Small intestine (tissue), 7 donors: Measurements from ENCODE around the gene ZC3H7A. TPM values are rescaled to one million over a fixed set of nuclear protein-coding genes. Genes with fewer than 3 reads are reported as not detected.

Source experiments
- DNase-seq, 2 donors: peaks; one replicate each; pipeline versions ENCODE4 v3.0.0 to v3.0.0-alpha.2; 2013
- FAIRE-seq: peaks from 2 replicates; lab custom pipeline; 2012; peaks lifted over from hg19 to GRCh38; lab: Jason Lieb, UNC
- H3K27ac ChIP-seq, 3 donors: one replicate each; pipeline ENCODE4 v1.5.1; 2013; ENCODE audit warnings: low read length in 2 of 3, mild to moderate bottlenecking in 2 of 3, control low read depth in 1 of 3, inconsistent platforms in 1 of 3, low read depth in 1 of 3, moderate library complexity in 1 of 3
- H3K27me3 ChIP-seq, 3 donors: one replicate each; pipeline ENCODE4 v1.6.1; 2013; ENCODE audit warnings: low read length in 3 of 3, inconsistent platforms in 1 of 3; ENCODE audit not compliant: control insufficient read depth in 3 of 3, insufficient read depth in 3 of 3
- H3K36me3 ChIP-seq, 3 donors: one replicate each; pipeline ENCODE4 v1.6.1; 2013; ENCODE audit warnings: low read length in 3 of 3, inconsistent platforms in 1 of 3, low read depth in 1 of 3, mild to moderate bottlenecking in 1 of 3, moderate library complexity in 1 of 3; ENCODE audit not compliant: control insufficient read depth in 3 of 3, insufficient read depth in 2 of 3
- H3K4me1 ChIP-seq, 3 donors: one replicate each; pipeline ENCODE4 v1.6.1; 2013; ENCODE audit warnings: low read length in 2 of 3, inconsistent platforms in 1 of 3, low read depth in 1 of 3, mild to moderate bottlenecking in 1 of 3, moderate library complexity in 1 of 3; ENCODE audit not compliant: control insufficient read depth in 3 of 3, insufficient read depth in 2 of 3
- H3K4me3 ChIP-seq, 3 donors: one replicate each; pipeline ENCODE4 v1.5.1; 2013; ENCODE audit warnings: low read length in 3 of 3, control low read depth in 1 of 3, inconsistent platforms in 1 of 3, low read depth in 1 of 3, mild to moderate bottlenecking in 1 of 3, moderate library complexity in 1 of 3
- H3K9me3 ChIP-seq, 2 donors: one replicate each; pipeline ENCODE4 v1.6.1; 2013; ENCODE audit warnings: low read depth in 1 of 2, low read length in 1 of 2; ENCODE audit not compliant: control insufficient read depth in 2 of 2, insufficient read depth in 1 of 2
- WGBS, 3 donors: extraction: QIAGEN DNeasy Blood & Tissue Kit; methylation state at CpG; one replicate each; pipeline ENCODE4 v1.1.7; 2013; 5-methylcytosine and 5-hydroxymethylcytosine counted together
- polyA plus RNA-seq, 4 donors: library from polyadenylated mRNA; stranded (reverse) in 3 of 4; unstranded in 1 of 4; fragments of 200-250 nt in 3 of 4; fragments of 120-200 nt in 1 of 4; gene quantifications; one replicate each; pipeline versions ENCODE4 v1.2.1 to v1.2.3, GENCODE V29; 2013
- donor health status: healthy with polysubstance abuse.
- donor health status: control.
- donor health status: control.
- donor health status: Bipolar disorder and iron deficiency.
- donor health status: healthy.

ZC3H7A gene
- polyA plus RNA-seq, 4 donors, result 21.2 to 51.7 (median 36.9) TPM

GRCh38 chr16:11712122-11712521 lies 84.9 kb downstream of the ZC3H7A start:
- DNase-seq, result no peak
- Histone ChIP-seq H3K4me3 (no peak overlapping the region), H3K9me3 (no peaks in the 10 kb centered on the region), H3K36me3 (peaks cover 4 to 38% (median 6%) of the 10 kb centered on the region in 3 donors), H3K27me3 (no peaks in the 10 kb centered on the region), H3K4me1 (peaks cover 0 to 8% (median 0%) of the 10 kb centered on the region in 3 donors), H3K27ac (no peak overlapping the region)
- WGBS, 3 donors, result 89 to 96% (median 95%) methylated on average over 3 of the region's 3 CpGs
- FAIRE-seq, result no peak

- FAIRE-seq, result no peak
- peaks cover 0 to 8% (median 0%) of the 10 kb centered on the region in 3 donors for H3K4me1 ChIP-seq
These were observed 85.4 kb downstream of the ZC3H7A start for GRCh38 chr16:11711662-11712061.

GRCh38 chr16:11708421-11708820 lies 88.6 kb downstream of the ZC3H7A start:
- Histone ChIP-seq H3K9me3 (no peaks in the 10 kb centered on the region), H3K4me1 (no peaks in the 10 kb centered on the region)
- FAIRE-seq, result no peak

More at GRCh38 chr16:11711662-11712061, 85.4 kb downstream of the ZC3H7A start:
- Histone ChIP-seq H3K36me3 (peaks cover 4 to 38% (median 6%) of the 10 kb centered on the region in 3 donors), H3K4me3 (no peak overlapping the region), H3K27me3 (no peaks in the 10 kb centered on the region), H3K9me3 (no peaks in the 10 kb centered on the region), H3K27ac (no peak overlapping the region)
- no peak for DNase-seq
- WGBS, 3 donors, result 72 to 86% (median 76%) methylated on average over 4 of the region's 4 CpGs

GRCh38 chr16:11707679-11708197 lies 89.3 kb downstream of the ZC3H7A start:
- Histone ChIP-seq H3K4me3 (no peak overlapping the region), H3K4me1 (no peaks in the 10 kb centered on the region), H3K36me3 (peaks cover 5 to 37% (median 7%) of the 10 kb centered on the region in 3 donors), H3K27me3 (no peaks in the 10 kb centered on the region), H3K9me3 (no peaks in the 10 kb centered on the region), H3K27ac (no peak overlapping the region)
- WGBS, 3 donors, result 94 to 97% (median 96%) methylated on average over 4 of the region's 4 CpGs
- FAIRE-seq, result no peak
- DNase-seq, result no peak

More at GRCh38 chr16:11708421-11708820, 88.6 kb downstream of the ZC3H7A start:
- Histone ChIP-seq H3K36me3 (peaks cover 4 to 36% (median 7%) of the 10 kb centered on the region in 3 donors), H3K27me3 (no peaks in the 10 kb centered on the region), H3K27ac (no peak overlapping the region), H3K4me3 (no peak overlapping the region)
- DNase-seq, result no peak
- 90 to 97% (median 97%) methylated on average over 1 of the region's 1 CpG for WGBS, 3 donors

- Histone ChIP-seq H3K9me3 (no peaks in the 10 kb centered on the region), H3K4me1 (no peaks in the 10 kb centered on the region), H3K27me3 (no peaks in the 10 kb centered on the region), H3K4me3 (no peak overlapping the region), H3K27ac (no peak overlapping the region), H3K36me3 (peaks cover 5 to 34% (median 7%) of the 10 kb centered on the region in 3 donors)
- WGBS, 3 donors, result 86 to 94% (median 93%) methylated on average over 5 of the region's 5 CpGs
- DNase-seq, result no peak
- no peak for FAIRE-seq
These were observed 90.8 kb downstream of the ZC3H7A start for GRCh38 chr16:11706180-11706742.

- no peak for DNase-seq
These were observed 91.6 kb downstream of the ZC3H7A start for GRCh38 chr16:11705311-11706025.

More at GRCh38 chr16:11705311-11706025, 91.6 kb downstream of the ZC3H7A start:
- Histone ChIP-seq H3K27ac (no peak overlapping the region), H3K9me3 (no peaks in the 10 kb centered on the region), H3K36me3 (peaks cover 4 to 32% (median 7%) of the 10 kb centered on the region in 3 donors), H3K4me3 (no peak overlapping the region), H3K27me3 (no peaks in the 10 kb centered on the region), H3K4me1 (no peaks in the 10 kb centered on the region)
- FAIRE-seq, result no peak
- WGBS, 3 donors, result 74 to 89% (median 82%) methylated on average over 6 of the region's 6 CpGs

Other genes with a start within 250 kb of the ZC3H7A start
- 100 to 1,000 TPM in 1 of 4 donors, 10 to 100 TPM in 3; 18.1 to 112 (median 46.2) TPM for gene LITAF, start 210.3 kb downstream of the ZC3H7A start, polyA plus RNA-seq
- gene SNN, start 128.8 kb downstream of the ZC3H7A start, polyA plus RNA-seq, result 10 to 100 TPM in 1 of 4 donors, 1 to 10 TPM in 3; 6.1 to 15.7 (median 9.6) TPM
- 10 to 100 TPM; 47.6 to 73.4 (median 49.7) TPM for gene TXNDC11, start 54.4 kb downstream of the ZC3H7A start, polyA plus RNA-seq
- gene RSL1D1, start 54.3 kb upstream of the ZC3H7A start, polyA plus RNA-seq, result 100 to 1,000 TPM in 2 of 4 donors, 10 to 100 TPM in 2; 53.0 to 243 (median 97.9) TPM
- 10 to 100 TPM; 27.3 to 79.7 (median 42.2) TPM for gene GSPT1, start 118.7 kb upstream of the ZC3H7A start, polyA plus RNA-seq
- gene NPIPB2, start 144.8 kb upstream of the ZC3H7A start, polyA plus RNA-seq, result 10 to 100 TPM in 1 of 4 donors, 1 to 10 TPM in 2, not detected in 1; 5.1 to 25.3 (median 5.5) TPM
- gene TNFRSF17, start 168.0 kb upstream of the ZC3H7A start, polyA plus RNA-seq, result 10 to 100 TPM in 1 of 4 donors, 1 to 10 TPM in 1, under 1 TPM in 1, not detected in 1; 0.04 to 19.7 (median 1.8) TPM
- gene SNX29, start 179.5 kb upstream of the ZC3H7A start, polyA plus RNA-seq, result 1 to 10 TPM in 3 of 4 donors, under 1 TPM in 1; 0.89 to 3.7 (median 2.5) TPM